SK-N-MC (cell line): ENCODE data around the gene CYP4V2.

Experiments
- DNase-seq: peaks from one replicate; pipeline ENCODE4 v3.0.0-alpha.2; 2011; ENCODE audit warnings: low read depth, low spot score
- H3K27ac ChIP-seq: fragments of 200-600 bp; sonication (generic); 2 replicates; pipeline ENCODE4 v1.5.1; 2016; ENCODE audit warnings: mixed run types
- H3K36me3 ChIP-seq: fragments of 200-600 bp; sonication (generic); 2 replicates; pipeline ENCODE4 v1.6.1; 2017; ENCODE audit warnings: antibody characterized with exemption, low read length, mixed read lengths; ENCODE audit not compliant: insufficient read depth
- H3K4me3 ChIP-seq: fragments of 200-600 bp; sonication (generic); 2 replicates; pipeline ENCODE4 v1.5.1; 2016
- H3K9ac ChIP-seq: fragments of 200-600 bp; sonication (generic); 2 replicates; pipeline ENCODE4 v1.8.0; 2017; ENCODE audit warnings: mixed run types, mixed read lengths; ENCODE audit not compliant: insufficient read length
- H3K9me3 ChIP-seq: fragments of 200-600 bp; sonication (generic); 2 replicates; pipeline ENCODE4 v1.6.1; 2017; ENCODE audit warnings: low read depth, mild to moderate bottlenecking, antibody characterized with exemption, low read length, moderate library complexity, mixed read lengths
- EZH2 ChIP-seq: fragments of 200-600 bp; sonication (generic); IDR thresholded peaks from one replicate; pipeline ENCODE4 v1.6.1; 2017; ENCODE audit warnings: antibody characterized with exemption
- FOXP2 ChIP-seq: optimal IDR thresholded peaks from 2 replicates; pipeline ENCODE3; 2011; ENCODE audit warnings: mild to moderate bottlenecking, moderate library complexity; ENCODE audit not compliant: insufficient read depth; ENCODE audit errors: extremely low read length, control extremely low read depth
- POLR2AphosphoS5 ChIP-seq: IDR thresholded peaks from 2 replicates; pipeline ENCODE4 v1.6.1; 2012; ENCODE audit warnings: mild to moderate bottlenecking, low read depth, low read length, borderline replicate concordance

The CYP4V2 gene

DNA sequence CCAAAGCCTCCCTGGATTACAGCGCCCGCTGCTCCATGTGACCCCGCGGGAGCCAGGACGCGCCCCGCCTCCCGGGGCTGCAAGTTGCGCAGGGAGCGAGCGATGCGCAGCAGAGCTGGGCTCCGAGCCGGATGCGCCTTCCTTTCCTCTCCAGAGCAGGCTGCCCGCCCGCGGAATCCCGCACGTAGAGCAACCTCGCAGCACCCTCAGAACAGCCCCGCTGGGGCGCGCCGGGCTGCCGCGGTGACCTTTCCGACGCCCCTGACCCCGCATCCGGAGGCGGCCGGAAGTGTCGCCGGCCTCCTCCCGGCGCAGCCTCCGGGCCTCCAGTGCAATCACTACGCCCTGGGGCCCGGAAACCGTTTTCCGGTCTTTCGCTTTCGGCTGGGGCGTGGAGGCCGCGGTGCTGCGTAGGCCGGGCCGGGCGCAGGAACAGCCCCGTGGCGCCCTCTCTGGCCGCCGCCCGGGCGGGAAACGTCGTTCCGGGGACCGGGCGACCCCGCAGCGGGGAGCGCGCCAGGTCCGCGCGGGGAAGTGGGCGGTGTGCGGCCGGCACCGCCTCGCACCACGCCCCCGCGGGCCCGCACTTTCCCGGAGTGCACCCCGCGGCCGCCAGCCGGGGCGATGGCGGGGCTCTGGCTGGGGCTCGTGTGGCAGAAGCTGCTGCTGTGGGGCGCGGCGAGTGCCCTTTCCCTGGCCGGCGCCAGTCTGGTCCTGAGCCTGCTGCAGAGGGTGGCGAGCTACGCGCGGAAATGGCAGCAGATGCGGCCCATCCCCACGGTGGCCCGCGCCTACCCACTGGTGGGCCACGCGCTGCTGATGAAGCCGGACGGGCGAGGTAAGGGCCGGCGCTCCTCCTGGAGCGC is at the start of gene CYP4V2:
TSS of gene CYP4V2 (plus strand) at position 368 of the 866 bp plus-strand sequence. CDS start at position 625, 257 bp downstream.
- Histone ChIP-seq H3K27ac (no peak within 1 kb of the TSS), H3K9me3 (no peaks in the 10 kb centered on the region), H3K36me3 (no peaks in the 10 kb centered on the region), H3K9ac (no peak within 1 kb of the TSS), H3K4me3 (peak within 1 kb of the TSS; percentile 74)
- TF ChIP-seq POLR2AphosphoS5 (no peak), EZH2 (peak; percentile 55), FOXP2 (no peak)
- DNase-seq: no peak

DNA sequence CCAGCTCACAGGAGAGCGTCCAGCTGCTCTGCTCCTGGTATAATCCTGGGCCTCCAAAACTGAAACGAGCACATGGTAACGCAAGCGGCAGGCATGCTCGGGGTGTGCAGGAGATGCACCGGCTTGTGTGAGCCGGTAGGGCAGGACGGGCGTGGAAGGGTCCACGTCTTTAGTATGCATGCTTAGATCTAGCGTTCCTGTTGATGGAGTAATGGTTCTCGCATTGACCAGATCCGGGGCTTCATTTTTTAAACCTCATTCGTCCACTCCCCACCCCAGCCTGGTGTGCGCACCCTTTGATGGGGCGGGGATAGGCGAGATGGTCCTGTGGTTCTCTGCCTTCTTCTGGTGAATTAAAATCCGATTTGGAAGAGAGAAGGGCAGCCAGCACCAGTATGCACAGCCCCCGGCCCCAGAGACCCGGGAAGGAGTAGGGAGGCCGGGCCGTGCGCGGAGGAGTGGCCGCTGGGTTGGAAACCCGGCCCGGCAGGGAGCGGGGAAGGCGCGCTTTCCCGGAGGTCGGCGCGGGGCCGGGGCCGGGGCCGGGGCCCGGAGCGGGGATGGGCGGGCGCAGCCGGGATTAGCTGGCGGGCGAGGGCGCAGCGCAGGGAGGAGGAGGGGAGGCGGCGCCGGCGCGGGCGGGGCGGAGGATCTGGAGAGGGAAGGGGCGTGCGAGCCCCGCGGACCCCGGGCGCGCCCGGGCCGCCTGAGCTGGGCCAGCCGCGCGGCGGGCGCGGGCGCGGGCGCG is 47.0 kb upstream of the CYP4V2 start:
- no peak for DNase-seq
- no peak for TF ChIP-seq FOXP2
- TF ChIP-seq EZH2: no peak
- no peak for TF ChIP-seq POLR2AphosphoS5
- Histone ChIP-seq H3K36me3 (no peaks in the 10 kb centered on the region), H3K4me3 (no peak overlapping the region), H3K27ac (no peak overlapping the region), H3K9me3 (no peaks in the 10 kb centered on the region), H3K9ac (no peak overlapping the region)

DNA sequence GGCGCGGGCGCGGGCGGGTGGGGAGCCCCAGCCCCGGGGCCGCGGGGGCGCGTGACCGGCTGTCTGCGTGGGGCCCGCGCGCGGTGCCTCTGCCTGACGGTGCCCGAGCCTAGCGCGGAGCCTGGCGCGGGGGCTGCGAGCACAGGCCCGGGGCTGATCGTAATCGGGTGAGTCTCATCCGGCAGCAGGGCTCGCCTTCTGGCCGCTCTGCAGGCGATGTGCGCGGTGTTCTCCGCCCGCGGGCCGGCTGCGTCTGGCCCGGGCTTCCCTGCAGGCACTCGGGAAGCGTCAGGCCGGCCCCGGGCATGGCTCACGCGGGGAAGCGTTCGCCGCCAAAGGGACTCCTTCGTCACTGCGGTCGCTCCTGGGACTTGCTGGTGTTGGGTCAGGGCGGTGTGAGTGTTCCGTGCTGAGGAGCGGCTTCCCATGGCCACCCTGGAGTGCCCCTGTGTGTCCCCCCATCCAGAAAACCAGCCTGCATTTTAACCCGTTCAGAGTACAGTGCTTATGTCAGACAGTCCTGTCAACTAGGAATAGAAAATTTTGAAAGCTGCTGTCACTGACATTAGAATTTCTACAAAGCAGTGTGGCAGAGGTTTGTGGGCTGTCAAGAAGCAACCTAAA is 46.3 kb upstream of the CYP4V2 start:
- no peak overlapping the region for H3K27ac ChIP-seq
- no peak for TF ChIP-seq POLR2AphosphoS5
- no peak for TF ChIP-seq FOXP2
- no peak for TF ChIP-seq EZH2
- no peak for DNase-seq
- no peak overlapping the region for H3K9ac ChIP-seq
- no peaks in the 10 kb centered on the region for H3K9me3 ChIP-seq
- H3K36me3 ChIP-seq: no peaks in the 10 kb centered on the region
- H3K4me3 ChIP-seq: no peak overlapping the region

DNA sequence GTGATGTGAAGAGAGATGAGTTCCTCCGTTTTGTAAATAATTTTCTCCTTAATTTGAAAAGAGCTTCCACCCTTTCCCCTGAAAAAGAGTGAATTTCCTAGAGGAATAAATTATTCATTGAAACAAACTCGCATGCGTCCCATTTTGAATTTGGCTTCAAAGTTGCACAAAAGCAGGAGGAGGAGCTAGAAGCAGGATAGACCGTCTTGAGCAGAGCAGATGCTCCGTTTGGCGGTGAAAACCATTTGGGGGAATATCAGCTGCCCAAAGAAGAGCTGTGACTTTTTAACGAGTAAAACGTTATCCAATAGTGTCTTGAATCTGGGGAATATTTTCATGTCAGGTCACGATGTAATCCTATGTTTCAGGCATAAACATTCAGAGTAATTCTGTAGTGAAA is 44.9 kb upstream of the CYP4V2 start:
- TF ChIP-seq FOXP2: no peak
- no peak for TF ChIP-seq POLR2AphosphoS5
- no peak for TF ChIP-seq EZH2
- no peak overlapping the region for H3K9ac ChIP-seq
- no peak for DNase-seq

DNA sequence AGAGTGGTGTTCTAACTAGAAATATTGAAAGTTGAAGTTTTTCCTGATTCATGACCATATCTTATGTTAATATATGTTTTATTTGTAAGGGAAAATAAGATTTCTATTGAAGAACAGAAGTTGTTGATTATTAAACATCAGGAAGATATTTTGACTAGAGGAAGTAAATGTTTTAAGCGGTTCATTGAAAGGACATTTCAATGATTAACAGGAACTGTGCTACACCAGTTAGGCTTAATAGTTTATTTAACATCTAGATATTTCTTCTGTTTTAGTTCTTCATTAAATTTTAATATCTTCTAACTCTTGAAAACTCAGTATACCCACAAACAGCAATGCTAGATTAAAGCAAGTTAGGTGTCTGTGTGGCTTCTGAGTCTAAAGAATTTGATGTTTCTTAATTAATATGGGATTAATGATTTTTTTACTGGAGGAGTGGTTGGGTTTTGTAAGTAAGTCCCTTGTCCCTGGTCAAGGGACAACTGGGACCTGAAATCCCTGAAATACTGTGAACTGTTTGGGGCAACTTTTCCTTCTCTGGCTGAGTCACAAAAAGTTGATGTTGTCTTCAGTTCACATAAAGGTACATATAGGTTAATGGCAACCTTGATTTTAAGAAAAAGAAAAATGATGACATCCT is 42.9 kb upstream of the CYP4V2 start:
- TF ChIP-seq POLR2AphosphoS5: no peak
- TF ChIP-seq FOXP2: no peak
- TF ChIP-seq EZH2: no peak
- no peaks in the 10 kb centered on the region for H3K36me3 ChIP-seq
- H3K4me3 ChIP-seq: no peak overlapping the region
- no peak overlapping the region for H3K9ac ChIP-seq
- no peak for DNase-seq
- no peaks in the 10 kb centered on the region for H3K9me3 ChIP-seq
- H3K27ac ChIP-seq: no peak overlapping the region

More for the DNA sequence above, 44.9 kb upstream of the CYP4V2 start:
- Histone ChIP-seq H3K36me3 (no peaks in the 10 kb centered on the region), H3K9me3 (no peaks in the 10 kb centered on the region), H3K27ac (no peak overlapping the region), H3K4me3 (no peak overlapping the region)

DNA sequence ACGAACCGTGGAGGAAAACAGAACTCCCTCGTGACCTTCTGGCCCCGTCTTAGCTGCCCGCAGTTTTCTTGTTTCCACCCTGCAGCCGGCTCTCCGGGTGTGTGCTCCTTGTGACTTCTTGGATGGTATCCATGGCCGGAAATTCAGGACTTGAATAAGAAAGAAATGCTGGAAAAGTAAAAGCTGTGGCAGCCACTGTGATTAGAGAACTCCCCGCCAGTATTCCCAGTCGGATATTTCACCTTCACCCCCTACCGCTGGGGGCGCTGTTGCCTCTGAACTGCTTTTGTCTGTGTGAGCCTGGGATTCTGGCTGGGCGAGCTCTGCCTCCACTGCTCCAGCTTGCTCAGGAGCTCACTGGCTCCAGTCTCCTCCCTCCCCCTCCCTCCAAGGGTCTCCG is 41.5 kb upstream of the CYP4V2 start:
- no peak overlapping the region for H3K27ac ChIP-seq
- no peaks in the 10 kb centered on the region for H3K36me3 ChIP-seq
- H3K9me3 ChIP-seq: no peaks in the 10 kb centered on the region
- no peak for DNase-seq
- no peak overlapping the region for H3K4me3 ChIP-seq
- no peak overlapping the region for H3K9ac ChIP-seq
- no peak for TF ChIP-seq FOXP2
- no peak for TF ChIP-seq POLR2AphosphoS5
- no peak for TF ChIP-seq EZH2

DNA sequence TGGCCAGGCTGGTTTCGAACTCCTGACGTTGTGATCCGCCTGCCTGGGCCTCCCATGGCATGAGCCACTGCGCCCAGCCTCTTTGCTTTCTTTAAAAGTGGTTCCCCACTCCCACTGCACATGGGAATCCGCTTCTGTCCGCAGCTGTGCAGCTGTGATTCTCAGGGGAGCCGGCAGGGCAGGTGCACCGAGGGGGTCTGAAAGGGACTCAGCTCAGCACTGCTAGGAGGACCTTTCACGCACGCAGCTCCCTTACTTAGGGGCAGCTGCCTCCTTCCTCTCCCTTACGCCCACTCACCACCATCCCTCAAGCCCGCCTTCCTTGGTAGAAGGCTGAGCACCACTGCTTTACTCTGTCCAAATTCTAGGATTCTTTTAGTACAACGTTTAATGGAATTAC is 40.4 kb upstream of the CYP4V2 start:
- no peak for DNase-seq
- Histone ChIP-seq H3K36me3 (no peaks in the 10 kb centered on the region), H3K27ac (no peak overlapping the region), H3K9me3 (no peaks in the 10 kb centered on the region), H3K4me3 (no peak overlapping the region), H3K9ac (no peak overlapping the region)
- TF ChIP-seq POLR2AphosphoS5 (no peak), FOXP2 (no peak), EZH2 (no peak)

DNA sequence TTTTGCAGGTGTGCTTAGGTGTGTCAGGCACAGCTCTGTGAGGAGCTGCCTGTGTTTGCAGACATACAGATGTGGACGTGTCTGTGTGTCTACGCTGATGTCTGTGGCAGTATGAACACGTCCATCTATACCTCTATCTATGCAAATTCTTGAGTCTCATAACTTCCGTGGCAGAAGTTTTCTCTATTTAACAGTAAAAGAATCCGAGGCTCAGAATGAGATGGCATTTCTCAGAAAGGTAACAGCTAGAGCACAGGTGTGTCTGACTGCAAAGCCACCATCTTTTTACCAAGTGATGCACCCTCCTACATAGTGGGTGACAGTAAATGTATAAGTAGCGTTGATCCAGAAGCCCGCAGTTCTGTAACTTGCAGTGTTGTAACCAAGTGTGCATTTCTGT is 39.9 kb upstream of the CYP4V2 start:
- Histone ChIP-seq H3K27ac (no peak overlapping the region), H3K9ac (no peak overlapping the region), H3K9me3 (no peaks in the 10 kb centered on the region), H3K36me3 (no peaks in the 10 kb centered on the region), H3K4me3 (no peak overlapping the region)
- TF ChIP-seq EZH2: no peak
- DNase-seq: no peak
